ENCODE measurements around the gene XDH.

- TF ChIP-seq POLR2A (IDR thresholded peaks at IDR 0.05) (no peak), CTCF (IDR thresholded peaks at IDR 0.05) (no peak)
These were observed 65.4 kb downstream of the XDH start for GRCh38 chr2:31349160-31349559.

Measured in Peyer's patch (tissue), 4 donors.